GM18907 (cell line): ENCODE measurements around the gene STAT4.

Experiments used
- ATAC-seq: cut with Tn5 transposase; IDR thresholded peaks from one replicate; pipeline ENCODE4 v1.9.1; 2021; ENCODE audit warnings: mild to moderate bottlenecking, moderate library complexity; ENCODE audit not compliant: unreplicated experiment

STAT4 gene

GRCh38 chr2:191019376-191019775 lies 131.4 kb downstream of the STAT4 start:
- no peak for ATAC-seq

- peak; percentile 34 for ATAC-seq
Measured at GRCh38 chr2:191018643-191019119, 132.1 kb downstream of the STAT4 start.

- ATAC-seq: no peak
Measured at GRCh38 chr2:191018048-191018447, 132.7 kb downstream of the STAT4 start.

- ATAC-seq: no peak
Measured at GRCh38 chr2:191015831-191016230, 135.0 kb downstream of the STAT4 start.

GRCh38 chr2:191015239-191015638 lies 135.6 kb downstream of the STAT4 start:
- ATAC-seq: no peak

- peak; percentile 3 for ATAC-seq
Measured at GRCh38 chr2:191014653-191015020, 136.2 kb downstream of the STAT4 start.

GRCh38 chr2:191013932-191014652 lies 136.7 kb downstream of the STAT4 start, which contains the start of gene STAT1:
Gene STAT1 (minus strand): TSS chr2:191014171. CDS start chr2:191010003, 4,168 bp downstream.
- ATAC-seq: peak; percentile 82

- ATAC-seq: no peak
Measured at GRCh38 chr2:191013682-191013931, 137.2 kb downstream of the STAT4 start.

- no peak for ATAC-seq
Measured at GRCh38 chr2:191012845-191013681, 137.7 kb downstream of the STAT4 start.

- ATAC-seq: no peak
Measured at GRCh38 chr2:191012346-191012745, 138.4 kb downstream of the STAT4 start.

- ATAC-seq: no peak
Measured at GRCh38 chr2:191010887-191011885, 139.6 kb downstream of the STAT4 start.

GRCh38 chr2:191009541-191010374 lies 141.0 kb downstream of the STAT4 start:
- no peak for ATAC-seq

- ATAC-seq: no peak
Measured at GRCh38 chr2:191008286-191008685, 142.5 kb downstream of the STAT4 start.

- no peak for ATAC-seq
Measured at GRCh38 chr2:191006997-191007783, 143.6 kb downstream of the STAT4 start.

GRCh38 chr2:191006297-191006696 lies 144.5 kb downstream of the STAT4 start:
- ATAC-seq: no peak

- no peak for ATAC-seq
Measured at GRCh38 chr2:191003405-191004309, 147.1 kb downstream of the STAT4 start.

GRCh38 chr2:191001624-191002023 lies 149.2 kb downstream of the STAT4 start:
- no peak for ATAC-seq

GRCh38 chr2:191001032-191001431 lies 149.8 kb downstream of the STAT4 start:
- no peak for ATAC-seq
